ENCODE measurements around the gene IL1R1. TPM values are rescaled to one million over a fixed set of nuclear protein-coding genes. Genes with fewer than 3 reads are reported as not detected.

The IL1R1 gene
- total and polyA plus RNA-seq, 10 of the 15 experiments (the other 5 are each of a cell fraction or from before 2014, with no cell fraction given) = 0.17 to 13.2 (median 0.53) TPM

- Histone ChIP-seq H3K4me1 (ENCODE audit: control insufficient read depth, insufficient read depth, low read length) (no peaks in the 10 kb centered on the region), H3K27me3 (replicated peaks in 1 of 2; ENCODE audit: control insufficient read depth in 2 of 2, insufficient read depth in 2 of 2, low read length in 1 of 2) (no peaks in the 10 kb centered on the region), H3K36me3 (ENCODE audit: control insufficient read depth in 2 of 2, insufficient read depth in 2 of 2, low read length in 1 of 2) (peaks cover 0 to 2% of the 10 kb centered on the region in 2 experiments; a peak in 2 of 4 replicates), H3K9ac (ENCODE audit: control insufficient read depth, insufficient read depth, low read length) (no peak overlapping the region), H3K27ac (ENCODE audit: control insufficient read depth, insufficient read depth) (no peak overlapping the region), H3K79me2 (ENCODE audit: control insufficient read depth, insufficient read depth, low read length) (no peaks in the 10 kb centered on the region), H3K9me3 (replicated peaks; ENCODE audit: control insufficient read depth, insufficient read depth, low read length) (no peaks in the 10 kb centered on the region; the same call in 2 of the 3 replicates), H3K4me3 (no peak overlapping the region), H2AFZ (ENCODE audit: control insufficient read depth, low read depth, low read length) (no peak overlapping the region), H4K20me1 (ENCODE audit: control insufficient read depth, insufficient read depth) (no peaks in the 10 kb centered on the region), H3K4me2 (ENCODE audit: control insufficient read depth, insufficient read depth) (no peak overlapping the region)
- ChIA-PET POLR2A (no interaction called here), SMC1A (ENCODE audit: uncharacterized antibody, unreplicated experiment) (interaction anchor here (0.6 to 2.3 kb wide), 5 partner anchors 13 to 128 kb away, joined by 3 to 5 read pairs (median 3); no protein-coding TSS in a partner anchor), CTCF (interaction anchor here (5.1 kb wide), 1 partner anchor 11 kb away, joined by 19 read pairs; no protein-coding TSS in a partner anchor), RAD21 (ENCODE audit: unreplicated experiment) (no interaction called here)
- TF ChIP-seq ZBTB4 (CRISPR knock-in tag; IDR thresholded peaks at IDR 0.05) = no peak
- TF ChIP-seq HDGF (IDR thresholded peaks at IDR 0.05) = no peak
- no peak for TF ChIP-seq BCL11A (IDR thresholded peaks at IDR 0.05; ENCODE audit: low read depth, low read length)
- TF ChIP-seq SPI1 (IDR thresholded peaks at IDR 0.05; ENCODE audit: borderline replicate concordance, insufficient read depth, low read depth, low read length) = no peak
- ATAC-seq = no peak
- 17% methylated on average over 6 of the region's 6 CpGs for WGBS (ENCODE audit: insufficient coverage, insufficient replicate concordance, low lambda C conversion rate, missing lambda C conversion rate)
- intact Hi-C loops (cut with micrococcal nuclease; ENCODE audit: unreplicated experiment) (no loop called here), in situ Hi-C loops (cut with MboI) (no loop called here)
- no peak for DNase-seq (ENCODE audit: low read depth, low spot score)
- no peak for FAIRE-seq
- no TSS peak for BruUV-seq (replicated peaks)
These were observed 11.8 kb downstream of the IL1R1 start for GRCh38 chr2:102154364-102154763.
